H1 (cell line): Measurements from ENCODE around the gene RAPGEF5. TPM values are rescaled to one million over a fixed set of nuclear protein-coding genes. Genes with fewer than 3 reads are reported as not detected.

ENCODE experiments used
- CTCF ChIA-PET: fragments of 300-600 bp; sonication (Branson Sonifier 250); formaldehyde crosslinking; loops from one replicate; lab custom pipeline; 2021; ENCODE audit not compliant: partially characterized antibody; lab: Charles Lee
- POLR2A ChIA-PET: fragments of 300-600 bp; sonication (Branson Sonifier 250); formaldehyde crosslinking; loops from one replicate; lab custom pipeline; 2021; ENCODE audit warnings: inconsistent platforms; ENCODE audit not compliant: partially characterized antibody; lab: Charles Lee
- DNase-seq, 2 experiments: peaks; one replicate each; pipeline versions ENCODE4 v3.0.0 to v3.0.0-alpha.2; 2010 to 2022; ENCODE audit warnings: low spot score in 2 of 2, low read depth in 1 of 2, mixed read lengths in 1 of 2
- FAIRE-seq: peaks from 2 replicates; lab custom pipeline; 2011; peaks lifted over from hg19 to GRCh38; lab: Jason Lieb, UNC
- H2AFZ ChIP-seq: 2 replicates; pipeline ENCODE4 v1.8.1; 2012; ENCODE audit warnings: low read length, inconsistent platforms
- H2AK5ac ChIP-seq: 2 replicates; pipeline ENCODE4 v1.6.1; 2013; ENCODE audit warnings: low read depth, low read length
- H2BK120ac ChIP-seq: replicated peaks from 2 replicates; pipeline ENCODE3; 2013; ENCODE audit warnings: low read depth, low read length, inconsistent platforms
- H2BK12ac ChIP-seq: 2 replicates; pipeline ENCODE4 v1.6.1; 2013; ENCODE audit warnings: low read depth, low read length
- H2BK15ac ChIP-seq: 2 replicates; pipeline ENCODE4 v1.6.1; 2013; ENCODE audit warnings: low read length
- H2BK20ac ChIP-seq: 2 replicates; pipeline ENCODE4 v1.6.1; 2013; ENCODE audit warnings: low read length
- H2BK5ac ChIP-seq: 2 replicates; pipeline ENCODE4 v1.6.1; 2013; ENCODE audit warnings: low read depth, low read length
- H3K14ac ChIP-seq: 2 replicates; pipeline ENCODE4 v1.6.1; 2013; ENCODE audit warnings: inconsistent platforms; ENCODE audit not compliant: insufficient read length
- H3K18ac ChIP-seq: 2 replicates; pipeline ENCODE4 v1.6.1; 2013; ENCODE audit warnings: low read length; ENCODE audit errors: extremely low read depth
- H3K23ac ChIP-seq: 2 replicates; pipeline ENCODE4 v1.6.1; 2013; ENCODE audit warnings: inconsistent platforms; ENCODE audit not compliant: insufficient read length
- H3K23me2 ChIP-seq: 2 replicates; pipeline ENCODE4 v1.6.1; 2013; ENCODE audit warnings: low read depth, low read length
- H3K27ac ChIP-seq: 2 replicates; pipeline ENCODE4 v1.6.1; 2011; ENCODE audit warnings: low read depth, low read length, inconsistent platforms
- H3K27me3 ChIP-seq, 4 experiments: replicated peaks in 1 of 4; 1 replicate in 1 of 4; 2 replicates in 3 of 4; pipeline versions ENCODE4 v1.6.1 to v1.8.1; 2011 to 2013; ENCODE audit warnings: low read length in 3 of 4, mild to moderate bottlenecking in 3 of 4, inconsistent platforms in 2 of 4, mixed read lengths in 2 of 4, moderate library complexity in 1 of 4; ENCODE audit not compliant: control insufficient read depth in 3 of 4, insufficient read depth in 3 of 4; ENCODE audit errors: extremely low read depth in 1 of 4
- H3K36me3 ChIP-seq, 4 experiments: 2 replicates each; pipeline versions ENCODE4 v1.6.1 to v1.8.1; 2011 to 2013; ENCODE audit warnings: mild to moderate bottlenecking in 4 of 4, low read length in 3 of 4, moderate library complexity in 2 of 4, control low read depth in 1 of 4, inconsistent platforms in 1 of 4; ENCODE audit not compliant: insufficient read depth in 4 of 4, control insufficient read depth in 2 of 4
- H3K4ac ChIP-seq: replicated peaks from 2 replicates; pipeline ENCODE3; 2013; ENCODE audit warnings: low read length, low read depth, mixed read lengths, inconsistent platforms; ENCODE audit not compliant: insufficient read length
- H3K4me1 ChIP-seq, 4 experiments: replicated peaks in 1 of 4; 1 replicate in 1 of 4; 2 replicates in 3 of 4; pipeline versions ENCODE4 v1.6.1 to v1.8.1; 2011 to 2013; ENCODE audit warnings: low read length in 3 of 4, inconsistent platforms in 2 of 4, mixed read lengths in 1 of 4; ENCODE audit not compliant: insufficient read depth in 4 of 4, control insufficient read depth in 3 of 4
- H3K4me2 ChIP-seq, 2 experiments: 2 replicates each; pipeline versions ENCODE4 v1.6.1 to v1.8.1; 2011 to 2013; ENCODE audit warnings: low read depth in 2 of 2, low read length in 2 of 2, control low read depth in 1 of 2, inconsistent platforms in 1 of 2, mild to moderate bottlenecking in 1 of 2; ENCODE audit not compliant: insufficient read depth in 1 of 2
- H3K4me3 ChIP-seq, 4 experiments: fragments of 200-600, 300-600 bp in 1 of 4; sonication (generic), shearing (Covaris generic), sonication (Bioruptor Twin) in 1 of 4; 2 replicates each; pipeline versions ENCODE4 v1.5.1 to v1.8.1; 2011 to 2016; ENCODE audit warnings: low read length in 4 of 4, low read depth in 3 of 4, control low read depth in 2 of 4, inconsistent platforms in 2 of 4, mild to moderate bottlenecking in 2 of 4, mixed read lengths in 1 of 4, moderate library complexity in 1 of 4; ENCODE audit not compliant: insufficient read depth in 2 of 4; ENCODE audit errors: extremely low read depth in 1 of 4
- H3K56ac ChIP-seq: replicated peaks from 2 replicates; pipeline ENCODE3; 2013; ENCODE audit warnings: low read depth, mild to moderate bottlenecking, mixed read lengths, low read length, inconsistent platforms; ENCODE audit not compliant: insufficient read length
- H3K79me1 ChIP-seq: 2 replicates; pipeline ENCODE4 v1.6.1; 2013; ENCODE audit warnings: low read depth, low read length, control low read depth
- H3K79me2 ChIP-seq, 2 experiments: 2 replicates each; pipeline versions ENCODE4 v1.6.1 to v1.8.1; 2012 to 2013; ENCODE audit warnings: low read length in 2 of 2, mild to moderate bottlenecking in 2 of 2, inconsistent platforms in 1 of 2; ENCODE audit not compliant: insufficient read depth in 2 of 2, control insufficient read depth in 1 of 2
- H3K9ac ChIP-seq, 4 experiments: replicated peaks in 1 of 4; 1 replicate in 1 of 4; 2 replicates in 3 of 4; pipeline versions ENCODE4 v1.6.1 to v1.8.1; 2011 to 2013; ENCODE audit warnings: low read depth in 3 of 4, low read length in 3 of 4, control low read depth in 2 of 4, mild to moderate bottlenecking in 2 of 4, moderate library complexity in 2 of 4, inconsistent platforms in 1 of 4; ENCODE audit errors: extremely low read depth in 1 of 4
- H3K9me3 ChIP-seq, 2 experiments: 2 replicates each; pipeline versions ENCODE4 v1.6.1 to v1.8.1; 2012 to 2013; ENCODE audit warnings: mild to moderate bottlenecking in 2 of 2, moderate library complexity in 2 of 2, control low read depth in 1 of 2, inconsistent platforms in 1 of 2, low read depth in 1 of 2, low read length in 1 of 2, mixed read lengths in 1 of 2; ENCODE audit not compliant: insufficient read depth in 2 of 2
- H4K20me1 ChIP-seq, 2 experiments: replicated peaks in 1 of 2; 2 replicates each; pipeline versions ENCODE3 to v1.8.1; 2011 to 2013; ENCODE audit warnings: inconsistent platforms in 2 of 2, low read length in 2 of 2, mild to moderate bottlenecking in 1 of 2; ENCODE audit not compliant: insufficient read depth in 2 of 2, control insufficient read depth in 1 of 2
- H4K5ac ChIP-seq: 2 replicates; pipeline ENCODE4 v1.6.1; 2013; ENCODE audit warnings: low read length, low read depth, mixed read lengths, inconsistent platforms; ENCODE audit not compliant: insufficient read length
- H4K8ac ChIP-seq: 2 replicates; pipeline ENCODE4 v1.8.0; 2013; ENCODE audit warnings: mild to moderate bottlenecking, moderate library complexity, low read length, inconsistent platforms; ENCODE audit not compliant: insufficient read depth; ENCODE audit errors: extremely low read depth
- H4K91ac ChIP-seq: replicated peaks from 2 replicates; pipeline ENCODE3; 2013; ENCODE audit warnings: low read length, mixed read lengths, inconsistent platforms; ENCODE audit not compliant: insufficient read length
- CHD2 ChIP-seq: IDR thresholded peaks from 2 replicates; pipeline ENCODE4 v1.6.1; 2012; ENCODE audit warnings: low read length, improper control_type of control experiment
- CTBP2 ChIP-seq: IDR thresholded peaks from 2 replicates; pipeline ENCODE4 v1.7.0; 2011; ENCODE audit warnings: borderline replicate concordance, mild to moderate bottlenecking, moderate library complexity, mixed read lengths, low read length; ENCODE audit not compliant: insufficient read depth, insufficient read length
- KDM4A ChIP-seq: IDR thresholded peaks from one replicate; pipeline ENCODE4 v1.7.1; 2012; ENCODE audit warnings: low read depth, mild to moderate bottlenecking, moderate library complexity, low read length, inconsistent platforms; ENCODE audit not compliant: severe bottlenecking
- MAFK ChIP-seq: IDR thresholded peaks from 2 replicates; pipeline ENCODE4 v1.6.1; 2012; ENCODE audit warnings: low read depth, mild to moderate bottlenecking, improper control_type of control experiment, low read length
- PHF8 ChIP-seq: fragments of 200-600 bp; sonication (generic); conservative IDR thresholded peaks from 2 replicates; pipeline ENCODE4 v1.7.1; 2012; ENCODE audit warnings: low read depth, mild to moderate bottlenecking, inconsistent platforms, low read length, moderate library complexity
- POLR2AphosphoS5 ChIP-seq: IDR thresholded peaks from 2 replicates; pipeline ENCODE4 v1.6.1; 2011; ENCODE audit warnings: low read depth, low read length
- WGBS, 2 experiments: shearing (Covaris generic) in 1 of 2; methylation state at CpG; one replicate each; pipeline versions ENCODE4 v1.1.6 to v1.1.7; 2013 to 2015; ENCODE audit warnings: low lambda C conversion rate in 2 of 2, mixed read lengths in 2 of 2, inconsistent platforms in 1 of 2, low coverage in 1 of 2, missing lambda C conversion rate in 1 of 2; ENCODE audit not compliant: insufficient replicate concordance in 2 of 2, insufficient coverage in 1 of 2, insufficient read length in 1 of 2; ENCODE audit errors: extremely low coverage in 1 of 2, missing lambda C conversion rate in 1 of 2; 5-methylcytosine and 5-hydroxymethylcytosine counted together
- polyA plus RNA-seq, 7 experiments: library from polyadenylated mRNA; depleted of rRNA in 3 of 7; stranded (reverse) in 5 of 7; unstranded in 2 of 7; fragments of >200 nt in 5 of 7; fragments of 200-250 nt in 2 of 7; gene quantifications; 1 replicate in 5 of 7; 2 replicates in 1 of 7; 4 replicates in 1 of 7; pipeline versions ENCODE4 v1.2.1 to v1.2.3, GENCODE V29; 2011 to 2013; ENCODE audit warnings: missing spikeins in 2 of 7, mixed read lengths in 2 of 7
- total RNA-seq: library from RNA; stranded (reverse); fragmentation: NEBNext Ultra II Directional; extraction: Animal tissue kit (Norgen Biotek cat#: 25700); gene quantifications from 2 replicates; pipeline ENCODE4 v1.2.1, GENCODE V29; 2021
- TF ChIP-seq, protein P1 (sequence below): IDR thresholded peaks from 2 replicates; pipeline ENCODE4 v1.6.1; 2011; ENCODE audit warnings: low read depth, mild to moderate bottlenecking, low read length; ENCODE audit not compliant: insufficient read depth

The RAPGEF5 gene
- total and polyA plus RNA-seq, 2 of the 8 experiments (the other 6 are each of a cell fraction or from before 2014, with no cell fraction given): 4.4 to 22.9 TPM

DNA sequence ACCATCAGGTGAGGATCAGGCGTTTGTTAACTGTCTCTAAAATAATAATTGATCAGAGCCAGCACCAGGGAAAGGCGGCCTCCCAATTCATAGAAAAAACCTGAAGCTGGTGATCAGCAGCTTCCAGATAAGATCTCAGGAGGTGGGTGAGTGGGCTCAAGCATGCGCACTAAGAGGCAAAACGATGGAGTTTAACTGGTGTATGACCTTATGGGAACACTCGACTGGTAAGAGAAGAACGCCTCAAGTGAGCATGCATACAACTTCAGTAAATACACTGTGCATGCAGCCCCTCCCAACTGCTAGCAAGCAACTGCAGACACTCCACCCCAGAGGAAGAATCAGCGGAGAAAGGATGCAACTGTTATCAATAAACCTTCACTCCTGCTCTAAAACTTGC is 18.1 kb downstream of the RAPGEF5 start:
- Histone ChIP-seq H3K27ac (no peak overlapping the region), H2BK5ac (no peak overlapping the region), H3K9me3 (peaks cover 0 to 7% of the 10 kb centered on the region in 2 experiments; a peak in 3 of 4 replicates), H3K4me1 (peaks cover 5 to 21% (median 17%) of the 10 kb centered on the region in 4 experiments), H2BK15ac (no peak overlapping the region), H3K56ac (no peak overlapping the region), H3K14ac (no peak overlapping the region), H3K79me1 (peaks cover 5% of the 10 kb centered on the region), H4K20me1 (no peaks in the 10 kb centered on the region), H3K4me2 (no peak overlapping the region), H3K23ac (no peak overlapping the region), H4K91ac (no peak overlapping the region), H3K27me3 (no peaks in the 10 kb centered on the region), H4K5ac (no peak overlapping the region), H3K23me2 (no peaks in the 10 kb centered on the region), H3K18ac (no peak overlapping the region), H3K4me3 (no peak overlapping the region), H3K36me3 (no peaks in the 10 kb centered on the region), H2AFZ (no peak overlapping the region), H2AK5ac (no peak overlapping the region), H2BK120ac (no peak overlapping the region), H3K79me2 (peaks cover 0 to 86% of the 10 kb centered on the region in 2 experiments; a peak in 3 of 4 replicates), H3K4ac (no peak overlapping the region), H2BK20ac (no peak overlapping the region), H2BK12ac (no peak overlapping the region), H4K8ac (no peak overlapping the region), H3K9ac (no peak overlapping the region)
- TF ChIP-seq CTBP2 (no peak), POLR2AphosphoS5 (no peak), CHD2 (no peak), PHF8 (no peak), MAFK (no peak), KDM4A (no peak)
- TF ChIP-seq, protein P1, sequence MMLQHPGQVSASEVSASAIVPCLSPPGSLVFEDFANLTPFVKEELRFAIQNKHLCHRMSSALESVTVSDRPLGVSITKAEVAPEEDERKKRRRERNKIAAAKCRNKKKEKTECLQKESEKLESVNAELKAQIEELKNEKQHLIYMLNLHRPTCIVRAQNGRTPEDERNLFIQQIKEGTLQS: no peak
- FAIRE-seq (no peak), DNase-seq (no peak)
- ChIA-PET CTCF (interaction anchor here (1.2 kb wide), 1 partner anchor 25 kb away, joined by 3 read pairs; no protein-coding TSS in a partner anchor), POLR2A (interaction anchor here (1.2 kb wide), 1 partner anchor 13 kb away, joined by 3 read pairs; no protein-coding TSS in a partner anchor)
- WGBS, 2 experiments: 91% methylated on average over 7 of the region's 7 CpGs; no CpG with 5 or more reads in 1 of the 2 experiments
